ENCODE measurements around the gene COMMD4. TPM values are rescaled to one million over a fixed set of nuclear protein-coding genes. Genes with fewer than 3 reads are reported as not detected.
A peak's percentile ranks its signal among the peaks of the same experiment; 100 is the strongest.
"Not testable (repeated sequence)": the region's sequence is repeated elsewhere in the genome, so short reads cannot be mapped to it uniquely, and the experiment has no call there.

COMMD4 gene
- total RNA-seq, 1 donor from 2014 or later = 147 TPM

GRCh38 chr15:75327005-75327404, 8.9 kb upstream of the COMMD4 start:
- TF ChIP-seq CTCF (conservative IDR thresholded peaks at IDR 0.05; ENCODE audit: low read depth, low read length) = no peak
- DNase-seq (ENCODE audit: low read depth) = no peak
- no peak overlapping the region for H3K4me3 ChIP-seq (ENCODE audit: low read depth, low read length)

- no peak for TF ChIP-seq CTCF (conservative IDR thresholded peaks at IDR 0.05; ENCODE audit: low read depth, low read length)
- DNase-seq (ENCODE audit: low read depth) = no peak
- H3K4me3 ChIP-seq (ENCODE audit: low read depth, low read length) = no peak overlapping the region
These were observed 8.4 kb upstream of the COMMD4 start for GRCh38 chr15:75327491-75327890.

GRCh38 chr15:75328493-75329314, 7.2 kb upstream of the COMMD4 start:
- no peak overlapping the region for H3K4me3 ChIP-seq (ENCODE audit: low read depth, low read length)
- no peak for DNase-seq (ENCODE audit: low read depth)
- no peak for TF ChIP-seq CTCF (conservative IDR thresholded peaks at IDR 0.05; ENCODE audit: low read depth, low read length)

GRCh38 chr15:75329571-75329970, 6.3 kb upstream of the COMMD4 start:
- no peak for TF ChIP-seq CTCF (conservative IDR thresholded peaks at IDR 0.05; ENCODE audit: low read depth, low read length)
- H3K4me3 ChIP-seq (ENCODE audit: low read depth, low read length) = no peak overlapping the region
- DNase-seq (ENCODE audit: low read depth) = no peak

GRCh38 chr15:75332093-75332492, 3.8 kb upstream of the COMMD4 start:
- not testable (repeated sequence) for DNase-seq (ENCODE audit: low read depth); H3K4me3 ChIP-seq (ENCODE audit: low read depth, low read length)

- not testable (repeated sequence) for DNase-seq (ENCODE audit: low read depth); H3K4me3 ChIP-seq (ENCODE audit: low read depth, low read length)
These were observed 2.0 kb upstream of the COMMD4 start for GRCh38 chr15:75333654-75334419.

- H3K4me3 ChIP-seq (ENCODE audit: low read depth, low read length) = peak overlapping the region; percentile 88
- no peak for DNase-seq (ENCODE audit: low read depth)
- no peak for TF ChIP-seq CTCF (conservative IDR thresholded peaks at IDR 0.05; ENCODE audit: low read depth, low read length)
These were observed 554 bp upstream of the COMMD4 start for GRCh38 chr15:75335313-75335704.

Measured in epithelial cell of proximal tubule (primary cell).